CMK (cell line): Measurements from ENCODE around the gene TECTB.

Source experiments
- DNase-seq: peaks from one replicate; pipeline ENCODE4 v3.0.0-alpha.2; 2010; ENCODE audit warnings: low read depth

TECTB gene

DNA sequence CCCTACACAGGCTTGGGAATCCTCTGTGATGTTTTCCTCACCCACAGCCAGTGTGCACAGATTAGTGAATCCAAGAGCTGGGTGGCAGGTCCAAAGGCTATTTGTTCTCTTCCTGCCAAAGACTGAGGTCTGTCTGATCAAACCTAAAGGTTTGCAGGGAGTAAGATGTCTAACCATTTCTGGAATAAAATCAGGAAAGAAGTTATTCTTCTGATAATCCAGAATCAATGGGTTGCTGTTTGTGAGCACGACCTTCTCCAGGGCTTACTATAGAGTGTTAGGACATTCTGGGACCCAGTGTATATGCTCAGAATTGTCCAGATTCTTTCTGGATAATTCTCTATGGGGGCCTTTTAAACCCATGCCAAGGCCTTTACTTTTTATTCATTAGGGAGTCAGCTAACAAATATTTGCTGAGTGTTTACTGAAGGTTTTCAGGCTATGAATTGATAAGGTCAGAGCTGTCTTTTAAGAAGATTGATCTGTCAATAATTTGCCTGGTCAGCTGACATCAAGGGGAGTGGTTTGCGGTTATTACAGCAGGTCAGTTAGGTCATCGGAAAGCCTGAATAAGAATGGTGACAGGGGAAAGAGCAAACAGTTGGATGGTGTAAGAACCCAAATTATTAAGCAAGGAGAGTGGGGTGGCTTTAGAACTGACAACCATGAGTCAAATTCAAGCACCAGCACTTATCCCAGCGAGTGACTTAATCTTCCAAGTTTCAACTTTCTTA, 7.5 kb upstream of the TECTB start:
- no peak for DNase-seq

DNA sequence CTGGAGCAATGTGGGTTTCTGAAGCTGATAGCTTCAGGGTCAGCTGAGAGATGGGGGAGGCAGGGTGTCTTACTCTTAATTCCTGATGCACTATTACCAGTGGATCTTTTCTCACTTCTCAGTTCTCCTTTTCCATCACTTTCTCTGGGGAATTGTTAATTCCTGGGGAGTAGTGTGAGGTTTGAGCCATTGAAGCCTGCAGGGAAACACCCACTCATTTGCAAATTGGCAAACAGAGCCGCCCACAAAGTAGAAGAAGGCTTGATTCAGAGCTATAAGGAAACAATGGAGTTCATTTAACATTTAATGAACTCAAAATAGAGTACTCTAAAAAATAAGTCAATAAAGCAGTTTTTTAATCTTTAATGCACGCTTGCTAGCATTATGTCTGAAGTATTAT, 4.3 kb upstream of the TECTB start:
- no peak for DNase-seq

- DNase-seq: no peak
These were observed 3.8 kb upstream of the TECTB start for GRCh38 chr10:112279433-112279832.

DNA sequence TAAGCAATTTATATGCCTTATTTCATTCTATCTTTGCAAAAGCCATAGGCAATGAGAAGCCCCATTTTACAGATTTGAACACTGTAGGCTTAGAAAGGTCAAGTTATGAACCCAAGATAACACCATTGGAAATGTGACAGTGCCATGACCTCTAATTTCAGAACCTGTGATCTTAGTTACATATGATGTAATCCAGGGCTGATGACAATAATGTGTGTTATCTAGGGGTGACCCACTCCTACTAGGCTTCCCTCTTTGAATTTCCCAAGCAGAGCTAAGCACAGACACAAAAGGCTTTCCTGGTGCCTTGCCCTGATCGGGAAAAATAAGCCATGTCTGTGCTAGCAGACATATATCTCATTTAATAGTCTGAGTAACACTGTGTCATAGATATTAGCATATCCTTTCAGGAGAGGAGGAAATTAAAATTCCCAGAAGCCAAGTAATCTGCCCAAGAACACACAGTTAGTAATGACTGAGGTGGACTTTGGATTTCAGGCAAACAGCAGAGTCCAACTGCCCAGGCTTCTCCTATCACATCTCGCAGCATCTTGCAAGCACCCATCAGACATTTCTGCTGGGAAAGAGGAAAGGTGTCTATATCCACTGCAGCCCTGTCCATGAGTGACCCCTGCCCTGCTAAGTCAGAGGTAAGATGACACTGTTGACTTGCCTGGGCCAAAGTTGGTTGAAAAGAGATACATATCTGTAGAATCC, 2.8 kb upstream of the TECTB start:
- DNase-seq: no peak

DNA sequence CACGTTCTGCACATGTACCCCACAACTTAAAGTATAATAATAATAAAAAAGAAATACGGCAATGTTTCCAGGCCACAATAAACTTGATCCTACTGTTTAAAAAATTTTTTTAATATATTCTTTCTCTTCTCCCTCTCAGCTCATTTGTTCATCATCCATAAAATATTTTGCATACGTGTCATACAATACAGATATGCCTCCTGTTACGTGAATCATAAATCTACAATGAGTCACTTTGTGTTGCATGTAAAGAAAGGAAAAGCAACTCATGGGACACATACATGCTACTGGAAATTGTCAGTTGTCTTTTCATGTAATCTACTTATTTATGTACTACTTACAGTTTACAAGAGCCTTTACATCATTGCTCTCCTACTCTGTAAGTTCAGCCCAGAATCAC, 1.1 kb upstream of the TECTB start:
- no peak for DNase-seq

DNA sequence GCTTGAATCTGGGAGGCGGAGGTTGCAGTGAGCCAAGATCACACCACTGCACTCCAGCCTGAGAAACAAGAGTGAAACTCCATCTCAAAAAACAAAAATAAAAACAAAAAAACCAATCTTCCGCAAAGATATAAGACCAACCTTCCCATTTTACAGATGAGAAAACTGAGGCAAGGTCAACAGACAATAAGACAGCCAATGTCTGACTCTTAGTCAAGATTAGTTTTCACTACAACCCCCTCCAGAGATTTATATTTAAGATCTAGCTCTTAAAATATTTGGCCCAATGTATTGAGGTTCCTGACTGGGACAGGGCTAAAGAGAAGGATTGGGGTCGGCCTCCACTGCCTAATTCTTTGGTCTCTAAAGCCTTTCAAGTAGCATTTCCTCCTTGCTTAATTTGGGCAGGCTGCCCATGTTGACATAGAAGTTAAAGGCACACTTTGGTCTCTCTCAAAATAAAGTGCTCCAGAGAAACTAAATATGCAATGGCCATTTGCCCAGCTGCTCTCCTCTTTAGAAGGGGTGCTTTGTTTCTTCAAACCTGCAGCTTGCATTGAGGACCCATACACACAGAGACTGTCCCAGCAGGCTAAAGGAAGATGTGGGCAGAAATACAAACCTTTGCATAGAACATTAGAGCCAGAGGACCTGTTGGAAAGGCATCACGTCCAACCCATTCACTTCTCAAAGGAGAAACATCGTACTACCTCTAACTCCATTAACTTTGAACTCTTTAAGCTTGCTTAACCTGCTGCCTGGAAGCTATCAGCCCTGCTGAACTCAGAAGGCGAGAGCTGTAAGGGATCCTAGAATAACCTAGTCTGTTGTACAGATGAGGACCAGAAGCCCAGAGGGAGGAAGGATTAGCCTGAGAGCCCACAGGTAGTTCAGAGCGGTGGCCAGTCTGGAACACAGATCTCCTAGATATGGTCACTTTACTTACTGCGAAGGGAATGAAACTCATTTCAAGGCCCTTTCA, 3.9 kb downstream of the TECTB start:
- DNase-seq: no peak

DNA sequence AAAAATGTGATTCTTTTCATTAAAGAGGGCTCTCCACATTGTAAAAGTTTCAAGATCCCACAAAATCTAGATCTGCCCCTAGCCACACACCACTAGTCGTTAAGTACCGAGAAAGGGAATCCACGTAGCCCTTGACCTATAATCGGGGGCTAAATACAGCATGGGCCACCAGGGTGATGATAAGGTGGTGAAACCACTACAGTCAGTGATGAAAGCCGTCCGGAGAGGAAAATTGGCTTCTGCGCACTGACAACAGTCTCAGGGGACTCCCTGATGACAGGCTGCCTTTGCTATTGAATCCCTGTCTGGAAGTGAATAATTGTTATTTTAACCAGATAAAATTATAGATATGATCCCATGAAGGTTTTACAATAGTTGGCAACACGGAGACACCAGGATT, 4.6 kb downstream of the TECTB start:
- no peak for DNase-seq

DNA sequence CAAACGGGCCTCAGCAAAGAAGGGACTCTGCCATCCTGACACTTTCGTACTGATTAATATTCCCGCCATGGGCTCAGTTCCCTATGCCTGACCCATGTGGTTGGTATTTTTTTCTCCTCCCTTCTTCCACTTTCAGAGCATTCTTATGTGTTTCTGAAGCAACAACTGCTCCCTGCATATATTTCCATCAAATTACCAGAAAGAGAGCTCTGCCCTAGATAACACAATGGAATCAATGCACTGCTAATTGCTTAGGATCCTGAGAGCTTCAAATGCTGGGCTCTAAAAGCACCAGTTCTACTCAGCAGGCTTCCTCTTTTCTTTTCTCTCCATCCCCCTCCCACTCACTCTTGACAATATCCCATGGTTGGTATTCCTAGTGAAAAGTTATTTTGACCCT, 5.3 kb downstream of the TECTB start:
- no peak for DNase-seq

DNA sequence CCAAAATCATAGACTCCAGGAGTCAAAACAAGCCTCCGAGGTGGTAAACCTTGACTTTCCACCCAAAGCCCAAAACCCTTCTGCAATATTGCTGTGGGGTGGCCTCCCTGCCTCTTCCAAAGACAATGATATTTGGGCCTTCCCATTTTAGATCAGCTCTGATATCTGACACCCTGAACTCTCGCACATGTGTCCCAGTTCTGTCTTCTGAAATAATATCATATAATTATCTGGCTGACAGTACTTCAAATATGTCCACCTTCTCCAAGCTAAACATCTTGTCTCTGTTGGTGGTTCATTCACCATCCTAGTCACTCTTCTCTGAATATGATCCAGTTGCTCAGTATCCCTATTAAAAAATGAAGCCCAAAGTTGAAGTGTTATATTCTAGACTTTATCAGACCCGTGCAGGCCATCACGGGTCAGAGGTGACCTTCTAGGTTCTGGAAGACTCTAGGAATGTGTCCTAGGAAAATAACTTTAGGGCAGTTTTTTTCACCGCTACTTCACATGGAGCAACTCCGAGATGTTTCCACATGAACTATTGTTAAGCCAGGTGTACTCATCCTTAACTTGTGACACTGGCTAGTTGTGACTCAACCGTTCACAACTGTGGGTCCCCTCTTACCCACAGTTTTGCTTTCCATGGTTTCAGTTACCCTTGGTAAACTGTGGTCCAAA, 6.3 kb downstream of the TECTB start:
- no peak for DNase-seq

GRCh38 chr10:112290054-112290373, 6.8 kb downstream of the TECTB start:
- DNase-seq: no peak

DNA sequence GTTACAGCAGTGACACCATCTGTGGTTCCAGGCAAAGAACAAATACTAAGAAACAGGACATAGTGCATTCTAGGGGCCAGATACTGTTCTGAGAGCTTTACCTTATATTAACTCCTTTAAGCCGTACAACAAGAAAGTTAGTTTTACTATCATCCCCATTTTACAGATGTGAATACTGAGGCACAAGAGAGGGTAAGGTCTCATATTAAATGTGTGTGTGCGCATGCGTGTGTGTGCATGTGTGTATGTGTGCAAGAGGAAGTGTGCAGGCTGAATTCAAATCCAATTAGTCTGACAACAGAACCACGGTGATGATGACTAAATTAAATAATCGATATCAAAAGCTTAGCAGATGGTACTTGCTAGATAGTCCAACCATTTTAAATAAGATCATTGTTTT, 11.0 kb downstream of the TECTB start:
- no peak for DNase-seq

GRCh38 chr10:112295853-112296830, 12.9 kb downstream of the TECTB start:
- DNase-seq: no peak

GRCh38 chr10:112296908-112297331, 13.7 kb downstream of the TECTB start:
- DNase-seq: no peak

- no peak for DNase-seq
These were observed 15.4 kb downstream of the TECTB start for GRCh38 chr10:112298581-112298980.

- no peak for DNase-seq
These were observed 16.3 kb downstream of the TECTB start for GRCh38 chr10:112299456-112299855.

GRCh38 chr10:112302335-112302734, 19.1 kb downstream of the TECTB start:
- DNase-seq: no peak

DNA sequence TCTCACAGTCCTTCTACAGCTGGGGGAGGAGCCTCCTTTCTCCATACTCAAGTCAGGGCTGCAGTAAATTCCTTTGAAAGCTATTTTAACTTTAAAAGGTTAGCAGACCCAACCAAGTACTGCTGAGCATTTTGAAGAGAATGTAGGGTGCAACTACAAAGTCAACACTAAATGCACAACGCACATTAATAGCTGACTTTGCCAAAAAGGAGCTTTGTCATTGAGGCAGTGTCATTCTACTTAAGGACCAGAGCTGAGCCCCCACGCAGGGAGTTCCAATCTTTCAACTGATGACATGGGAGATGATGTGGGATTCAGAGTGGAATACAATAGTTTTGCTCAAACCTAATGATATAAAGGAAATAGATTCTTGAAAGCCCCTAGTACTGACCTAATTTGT, 20.3 kb downstream of the TECTB start:
- no peak for DNase-seq

DNA sequence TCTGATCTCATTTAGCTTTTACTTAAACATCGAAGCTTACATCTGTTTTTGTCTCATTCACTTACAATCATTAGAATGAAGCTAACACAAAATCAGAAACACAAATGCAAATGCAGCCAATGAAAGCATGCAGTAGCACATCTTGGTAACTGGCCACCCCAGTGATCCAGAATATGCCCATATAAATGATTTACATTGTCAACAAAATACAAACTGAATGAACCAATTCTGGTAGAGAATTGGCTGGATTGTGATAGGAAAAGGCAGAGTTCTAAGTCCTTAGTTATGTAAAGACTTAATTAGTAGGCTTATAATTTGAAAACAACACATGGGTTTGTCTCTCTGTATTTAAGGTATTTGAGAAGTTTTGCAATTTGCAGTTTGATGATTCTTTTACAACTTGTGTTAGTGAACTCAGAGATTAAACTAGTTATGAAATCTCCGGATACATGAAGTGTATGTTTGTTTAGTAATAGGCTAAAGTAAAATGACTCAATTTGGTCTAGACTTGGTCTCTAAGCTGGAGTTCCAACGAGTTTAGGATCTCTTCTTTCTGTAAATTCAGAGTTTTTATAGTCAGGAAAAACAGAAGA, 21.2 kb downstream of the TECTB start:
- no peak for DNase-seq

- peak; percentile 4 for DNase-seq
These were observed 24.3 kb downstream of the TECTB start for GRCh38 chr10:112307358-112308124.

- DNase-seq: no peak
These were observed 24.9 kb downstream of the TECTB start for GRCh38 chr10:112308125-112308502.
